ENCODE data around the gene BBS2.

- no peak for TF ChIP-seq POLR2AphosphoS5 (IDR thresholded peaks at IDR 0.05; ENCODE audit: borderline replicate concordance, low read depth, low read length)
- TF ChIP-seq EZH2 (IDR thresholded peaks at IDR 0.05), result no peak
Observed at GRCh38 chr16:56551796-56552738, 32.2 kb upstream of the BBS2 start.

All from SK-N-MC (cell line).